GM21526 (cell line): ENCODE data around the gene DCAF8.
A peak's percentile ranks its signal among the peaks of the same experiment; 100 is the strongest.

Source experiments
- ATAC-seq: cut with Tn5 transposase; IDR thresholded peaks from one replicate; pipeline ENCODE4 v1.9.1; 2021; ENCODE audit warnings: moderate library complexity; ENCODE audit not compliant: unreplicated experiment, low FRiP score

The DCAF8 gene

DNA sequence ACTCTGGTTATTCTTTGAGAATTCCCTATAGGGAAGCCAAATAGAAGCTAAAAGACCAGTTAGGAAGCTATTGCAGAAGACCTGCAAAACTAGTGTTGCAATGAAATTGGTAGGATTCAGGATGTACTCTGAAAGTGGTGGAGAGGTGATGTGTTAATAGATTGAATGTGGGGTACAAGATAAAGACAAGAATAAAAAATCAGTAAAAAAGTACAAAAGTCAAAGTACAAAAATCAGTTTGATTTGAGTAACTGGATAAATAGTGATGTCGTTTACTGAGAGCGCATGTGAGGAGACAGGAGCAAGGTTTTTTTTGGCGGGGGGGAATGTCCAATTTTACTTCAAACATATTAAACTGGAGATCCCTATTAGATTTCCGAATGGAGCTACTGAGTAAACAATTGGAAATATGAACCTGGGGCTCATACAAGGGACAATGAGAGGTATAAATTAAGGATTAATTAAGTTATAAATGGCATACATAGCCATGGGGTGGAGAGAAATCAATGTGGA, 2.5 kb upstream of the DCAF8 start:
- ATAC-seq, result no peak

DNA sequence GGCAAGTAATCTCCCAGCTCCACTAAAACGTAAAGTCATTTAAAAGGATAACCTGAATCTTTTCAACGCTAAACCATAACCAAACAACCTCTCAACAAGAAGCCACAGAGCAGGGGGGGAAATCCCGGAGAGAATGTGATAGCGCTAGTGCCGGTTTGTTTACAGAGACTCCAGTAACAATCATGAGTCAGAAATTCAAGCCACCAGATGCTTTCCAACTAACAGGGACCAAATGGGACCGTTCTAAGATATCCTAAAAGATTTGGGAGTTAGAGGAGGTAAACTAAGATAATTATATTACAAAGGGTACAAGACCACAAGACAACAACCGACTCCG, 825 bp downstream of the DCAF8 start:
- peak; percentile 27 for ATAC-seq

DNA sequence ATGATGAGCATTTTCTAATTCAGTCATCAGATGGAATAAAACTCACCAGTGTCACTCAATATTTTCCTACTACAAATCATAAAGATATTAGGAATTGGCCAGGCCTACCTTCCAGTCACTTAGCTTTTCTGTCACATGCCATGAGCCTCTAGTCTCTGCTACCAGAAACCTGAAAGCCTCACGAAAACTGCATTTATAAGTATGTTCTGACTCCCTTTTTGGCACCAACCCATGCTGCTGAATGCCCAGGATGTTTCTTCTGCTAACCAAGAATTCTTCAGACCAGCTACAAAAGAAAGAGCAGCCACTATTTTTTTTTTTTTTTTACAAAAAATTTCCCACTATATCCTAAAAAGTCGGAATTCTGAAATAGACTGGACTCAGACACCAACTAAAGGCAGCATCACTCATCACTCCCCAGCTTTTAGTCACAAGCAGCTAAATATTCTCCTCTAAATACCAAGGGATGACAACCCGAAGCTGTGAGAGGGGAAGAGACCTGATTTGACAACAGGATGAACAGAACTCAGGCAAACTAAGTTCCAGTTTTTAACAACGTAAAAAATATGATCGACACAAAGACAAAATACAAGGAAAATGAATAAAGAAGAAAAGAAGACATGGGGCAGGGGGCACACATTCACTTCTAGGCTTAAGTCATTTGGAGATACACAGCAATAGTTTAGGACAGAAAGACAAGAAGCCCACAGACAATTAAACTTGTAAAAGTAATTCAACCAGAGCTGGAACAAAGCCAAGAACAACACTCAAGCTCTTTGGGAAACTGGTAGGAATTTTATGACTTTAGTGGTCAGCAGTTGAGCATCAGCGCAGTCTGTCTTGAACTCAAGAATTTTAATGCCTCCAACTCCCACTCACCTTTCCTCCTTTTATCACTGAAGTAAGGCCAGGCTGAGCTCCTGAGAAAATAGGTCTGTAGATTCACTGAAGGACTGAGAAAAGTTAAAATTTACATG, 1.7 kb downstream of the DCAF8 start:
- no peak for ATAC-seq

DNA sequence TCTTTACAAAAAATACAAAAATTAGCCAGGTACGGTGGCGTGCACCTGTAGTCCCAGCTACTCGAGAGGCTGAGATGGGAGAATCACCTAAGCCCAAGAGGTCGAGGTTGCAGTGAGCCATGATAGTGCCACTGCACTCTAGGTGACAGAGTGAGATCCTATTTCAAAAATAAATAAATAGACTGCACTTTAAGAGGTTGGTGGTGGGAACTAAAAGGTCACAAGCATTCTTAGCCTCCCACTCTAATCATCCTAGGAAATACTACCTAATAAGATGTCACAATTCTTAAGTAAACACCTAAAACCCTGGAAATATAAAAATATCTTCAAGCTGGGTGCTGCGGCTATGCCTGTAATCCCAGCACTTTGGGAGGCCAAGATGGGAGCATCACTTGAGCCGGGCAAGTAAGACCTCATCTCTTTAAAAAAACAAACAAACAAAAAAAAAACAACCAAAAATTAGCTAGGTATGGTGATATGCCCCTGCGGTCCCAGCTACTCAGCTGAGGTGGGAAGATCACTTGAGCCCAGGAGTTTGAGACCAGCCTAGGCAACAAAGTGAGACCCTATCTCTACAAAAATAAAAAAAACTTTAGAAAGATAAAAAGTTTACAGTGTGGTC, 4.1 kb downstream of the DCAF8 start:
- no peak for ATAC-seq

DNA sequence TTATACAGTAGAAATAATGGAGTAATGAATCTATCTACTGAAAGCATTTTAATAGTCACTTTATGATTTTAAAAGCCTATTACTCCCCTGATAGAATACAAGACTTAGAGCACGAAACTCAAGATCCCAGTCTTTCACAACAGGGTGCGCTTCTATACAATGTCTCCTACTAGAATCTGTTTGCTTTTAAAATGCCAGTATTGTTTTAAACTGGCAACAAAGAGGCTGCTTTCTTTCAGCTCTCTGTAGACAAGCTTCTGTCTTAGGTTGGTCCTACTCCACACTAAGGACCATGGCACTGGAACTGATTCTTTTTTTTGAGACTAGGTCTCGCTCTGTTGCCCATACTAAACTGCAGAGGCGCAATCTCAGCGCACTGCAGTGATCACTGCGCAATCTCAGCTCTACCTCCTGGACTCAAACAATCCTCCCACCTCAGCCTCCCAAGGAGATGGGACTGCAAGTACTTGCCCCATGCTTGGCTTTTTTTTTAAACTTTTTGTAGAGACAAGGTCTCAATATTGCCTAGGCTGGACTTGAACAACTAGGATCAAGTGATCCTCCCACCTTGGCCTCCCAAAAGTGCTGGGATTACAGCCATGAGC, 4.8 kb downstream of the DCAF8 start:
- ATAC-seq, result no peak

DNA sequence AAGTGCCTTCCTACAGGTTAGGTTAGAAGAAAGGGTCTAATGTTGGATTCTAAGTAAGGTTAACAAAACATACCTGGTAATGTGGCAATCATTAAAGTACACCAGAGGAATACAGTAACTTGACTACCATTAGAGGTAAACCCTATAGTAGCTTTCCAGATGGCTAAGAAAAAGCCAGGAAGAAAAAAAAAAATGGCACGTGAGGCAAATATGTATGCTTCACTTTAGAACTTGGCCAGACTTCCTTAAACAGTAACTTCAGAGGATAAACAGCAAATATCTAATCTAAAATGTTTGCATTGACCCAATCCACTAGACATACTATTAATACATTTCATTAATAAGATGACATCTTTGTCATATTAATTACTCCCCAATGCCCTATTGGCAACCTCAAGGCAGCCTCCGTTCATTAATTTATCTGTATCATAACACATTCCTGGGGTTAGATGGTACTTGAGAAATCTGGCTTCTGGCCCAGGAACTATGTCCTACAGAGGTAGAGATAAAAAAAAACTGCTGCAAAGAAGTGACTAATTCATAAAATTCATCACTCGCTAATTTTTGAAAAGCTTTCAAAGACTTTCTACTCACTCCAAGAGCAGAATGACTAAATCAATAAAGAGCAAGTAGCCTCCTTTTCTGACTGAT, 5.8 kb downstream of the DCAF8 start:
- ATAC-seq, result no peak

DNA sequence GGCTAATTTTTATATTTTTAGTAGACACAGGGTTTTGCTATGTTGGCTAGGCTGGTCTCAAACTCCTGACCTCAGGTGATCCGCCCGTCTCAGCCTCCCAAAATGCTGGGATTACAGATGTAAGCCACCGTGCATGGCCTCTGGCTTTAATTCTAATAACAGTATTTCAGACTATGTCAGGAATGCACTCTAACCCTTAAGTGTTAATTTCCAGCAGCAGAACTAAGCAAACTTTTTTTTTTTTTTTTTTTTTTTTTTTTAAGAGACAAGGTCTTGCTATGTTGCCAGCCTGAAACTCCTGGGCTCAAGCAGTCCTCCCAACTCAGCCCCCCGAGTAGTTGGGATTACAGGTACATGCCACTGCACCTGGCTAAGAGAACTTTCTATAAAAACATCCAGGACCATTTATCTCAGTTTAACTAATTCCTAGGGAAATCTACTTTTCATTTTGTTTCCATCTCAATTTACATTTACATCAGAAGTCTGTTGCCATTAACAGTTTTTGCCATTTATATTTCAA, 6.5 kb downstream of the DCAF8 start:
- ATAC-seq, result no peak

DNA sequence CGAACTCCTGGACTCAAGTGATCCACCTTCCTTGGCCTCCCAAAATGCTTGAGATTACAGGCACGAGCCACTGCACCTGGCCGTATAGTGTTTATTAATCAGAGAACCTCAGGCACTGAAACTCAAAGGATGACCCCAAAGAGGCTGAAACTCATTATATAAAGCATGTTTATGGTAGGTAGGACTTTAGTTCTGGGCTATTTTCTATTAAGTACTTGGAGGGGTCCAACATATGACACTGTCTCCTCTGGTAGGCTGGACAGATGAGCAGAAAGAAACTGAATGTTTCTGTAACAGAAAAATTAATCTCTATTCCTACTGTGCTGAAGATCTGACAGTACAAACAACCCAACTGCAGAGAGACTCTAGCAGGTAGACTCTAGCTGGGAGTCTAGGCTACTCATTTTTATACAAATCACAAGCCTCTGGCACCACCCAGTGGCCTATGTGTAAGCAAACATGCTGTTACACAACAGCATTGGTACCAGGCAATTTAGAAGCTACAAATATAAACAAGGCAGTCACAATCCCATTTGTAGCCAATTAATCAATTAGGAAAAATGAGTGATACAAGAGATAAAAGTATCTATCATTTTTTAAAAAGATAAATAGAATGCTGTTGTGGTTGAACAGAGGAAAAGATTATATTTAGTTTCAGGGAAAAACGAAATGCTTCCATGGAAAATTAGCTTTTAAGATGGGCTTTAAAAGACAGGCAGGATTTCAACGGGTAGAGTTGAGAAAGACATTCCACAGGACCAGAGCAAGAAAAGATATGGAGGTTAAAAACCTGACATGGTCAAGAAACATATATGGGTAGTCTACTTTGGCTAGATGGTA, 10.4 kb downstream of the DCAF8 start:
- ATAC-seq, result peak; percentile 63

DNA sequence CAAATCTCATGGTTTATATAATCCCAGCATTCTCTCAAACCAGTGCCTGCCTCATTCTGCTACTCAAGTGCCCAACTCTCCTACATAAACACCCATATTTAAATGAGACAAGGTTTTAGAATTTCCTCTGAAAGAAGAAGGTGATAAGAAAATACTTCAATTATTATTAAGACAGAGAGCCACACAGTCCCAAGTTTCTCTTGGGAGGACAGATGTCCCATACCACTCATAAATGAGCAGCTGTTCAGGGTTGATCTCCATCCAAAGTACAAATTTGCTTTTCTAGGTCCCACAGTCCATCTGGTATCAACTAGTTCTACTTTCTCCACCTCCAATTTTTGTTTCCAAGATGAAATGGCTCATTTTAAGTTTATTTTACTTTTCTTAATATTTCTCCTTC, 11.3 kb downstream of the DCAF8 start:
- no peak for ATAC-seq

DNA sequence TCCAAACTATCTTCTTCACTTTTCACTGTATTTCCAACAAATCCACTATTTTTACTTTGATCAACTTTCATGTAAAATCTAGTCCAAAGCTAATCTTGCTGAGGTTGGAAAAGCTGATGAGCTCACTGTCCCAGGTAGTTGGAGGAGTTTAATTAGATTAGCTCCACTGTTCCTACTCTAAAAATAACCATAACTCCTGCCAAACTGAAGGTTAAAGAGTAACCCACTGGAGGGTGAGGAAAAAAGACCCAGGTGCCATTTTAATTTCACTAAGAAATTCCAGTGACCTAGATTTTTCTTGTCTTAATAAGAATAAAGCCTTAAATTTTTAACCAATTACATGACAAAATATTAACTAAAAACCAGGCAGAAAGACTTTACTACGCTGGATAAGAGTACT, 15.3 kb downstream of the DCAF8 start:
- ATAC-seq, result no peak

DNA sequence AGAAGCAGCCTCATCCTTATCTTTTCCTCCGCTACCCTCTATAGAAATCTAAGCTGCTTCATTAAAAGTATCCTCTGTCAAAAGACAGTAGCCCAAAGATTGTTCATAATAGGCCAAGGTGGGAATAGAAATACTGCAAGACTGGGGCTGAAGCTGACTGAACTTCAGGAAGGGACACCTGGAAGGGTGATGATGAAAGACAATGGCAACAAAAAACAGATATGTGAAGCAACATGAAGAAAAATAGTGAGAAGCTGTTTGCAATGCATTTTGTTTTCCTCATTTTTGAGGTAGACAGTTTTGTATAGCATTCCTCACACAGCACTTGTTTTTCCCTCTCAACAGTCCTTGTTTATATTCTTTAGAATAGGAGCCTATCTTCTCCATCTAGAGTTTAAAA, 16.9 kb downstream of the DCAF8 start:
- ATAC-seq, result no peak

DNA sequence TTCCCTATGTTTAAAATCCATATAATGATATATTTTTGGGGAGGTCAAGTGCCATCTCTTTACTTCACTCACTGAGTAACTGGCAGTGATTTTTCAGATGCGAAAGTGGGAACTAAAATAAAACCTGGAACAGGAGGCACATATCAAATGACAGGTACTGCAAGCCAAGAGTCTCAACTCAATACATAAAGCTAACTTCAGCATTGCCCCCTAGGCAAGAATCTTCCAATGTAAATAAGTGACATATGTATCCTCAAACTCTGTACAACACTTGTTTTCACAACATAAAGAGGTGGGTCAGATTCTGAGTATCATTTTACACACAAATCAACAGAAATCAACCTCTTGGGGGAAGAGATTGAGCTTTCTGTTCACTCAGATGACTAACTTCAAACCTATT, 18.1 kb downstream of the DCAF8 start:
- ATAC-seq, result no peak

DNA sequence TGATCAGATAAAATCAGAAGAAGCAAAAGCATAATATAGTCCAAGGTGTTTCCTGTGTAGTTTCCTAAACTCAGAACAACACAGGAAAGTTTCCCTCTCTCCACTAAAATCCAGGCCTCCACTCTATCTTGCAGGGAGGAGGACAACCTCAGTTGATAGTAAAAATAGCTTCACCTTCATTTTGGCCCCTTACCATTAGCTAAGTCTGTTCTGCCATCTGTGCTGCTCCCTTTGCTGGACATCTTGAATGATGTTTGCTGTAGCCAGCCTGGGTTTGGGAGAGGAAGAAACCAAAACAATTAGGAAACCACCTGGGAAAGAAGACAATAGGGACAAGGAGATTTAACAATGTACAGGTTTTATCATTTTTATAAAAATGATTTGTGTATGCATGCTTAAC, 18.6 kb downstream of the DCAF8 start:
- ATAC-seq, result no peak

DNA sequence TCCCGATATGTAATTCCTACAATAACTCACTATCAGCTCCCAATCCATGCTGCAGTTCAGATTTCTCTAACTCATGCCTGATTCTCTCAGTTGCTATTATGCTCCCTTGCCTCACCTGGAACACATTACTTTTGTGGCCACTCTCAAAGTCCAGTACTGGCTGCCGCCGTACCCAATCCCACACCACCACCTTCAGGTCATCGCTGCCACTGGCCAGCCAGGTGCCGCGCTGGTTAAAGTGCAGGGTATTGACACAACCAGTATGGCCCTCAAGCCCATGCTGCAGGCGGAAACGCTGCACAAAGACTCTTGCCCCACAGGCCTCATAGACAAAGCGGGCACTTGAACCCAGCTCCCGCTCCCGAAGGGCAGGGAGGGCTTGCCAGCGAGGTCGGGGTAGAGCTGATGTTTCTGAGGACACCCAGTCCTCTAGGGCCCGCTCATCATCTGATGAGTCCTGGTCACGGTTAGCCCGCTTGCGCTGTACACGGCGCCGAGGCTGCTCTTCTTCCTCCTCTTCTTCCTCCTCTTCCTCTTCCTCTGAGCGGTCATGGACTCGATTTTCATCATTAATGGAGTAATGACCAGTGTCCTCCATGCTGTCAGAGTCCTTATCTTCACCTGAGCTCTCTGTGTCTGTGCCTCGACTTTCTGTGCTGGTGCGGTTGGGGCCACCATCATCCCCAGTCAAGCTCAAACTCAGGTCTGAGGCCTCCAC, 22.6 kb downstream of the DCAF8 start:
- no peak for ATAC-seq

DNA sequence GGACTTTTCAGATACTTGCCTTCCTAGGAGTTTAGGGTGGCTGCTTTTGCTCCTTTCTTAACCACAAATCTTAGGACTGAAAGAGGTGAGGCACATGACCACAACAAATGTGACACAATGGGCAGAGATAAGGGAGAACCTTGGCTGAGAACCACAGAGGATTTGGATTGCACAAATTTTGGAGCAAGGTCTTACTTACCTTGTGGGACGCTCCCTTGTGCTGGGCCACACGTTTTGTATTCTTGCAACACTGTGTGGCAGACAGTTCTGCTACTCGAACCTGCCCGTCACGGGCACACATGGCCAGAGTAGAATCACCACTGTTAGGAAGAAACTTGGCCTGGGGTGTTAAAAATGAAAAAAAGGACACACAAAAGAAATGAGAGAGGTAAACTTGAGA, 23.9 kb downstream of the DCAF8 start:
- no peak for ATAC-seq

DNA sequence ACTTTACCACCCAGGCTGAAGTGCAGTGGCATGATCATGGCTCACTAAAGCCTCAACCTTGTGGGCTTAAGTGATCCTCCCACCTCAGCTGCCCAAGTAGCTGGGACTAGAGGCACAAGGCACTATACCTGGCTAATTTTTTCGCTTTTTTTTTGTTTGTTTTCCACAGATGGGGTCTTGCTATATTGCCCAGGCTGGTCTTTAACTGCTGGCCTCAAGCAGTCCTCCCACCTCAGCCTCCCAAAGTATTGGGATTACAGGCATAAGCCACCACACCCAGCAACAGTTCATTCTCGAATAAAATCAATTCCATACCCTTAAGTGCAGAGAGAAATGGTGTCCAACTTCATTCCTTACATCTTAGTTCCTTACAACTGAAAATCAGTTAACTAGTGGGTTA, 24.8 kb downstream of the DCAF8 start:
- no peak for ATAC-seq

DNA sequence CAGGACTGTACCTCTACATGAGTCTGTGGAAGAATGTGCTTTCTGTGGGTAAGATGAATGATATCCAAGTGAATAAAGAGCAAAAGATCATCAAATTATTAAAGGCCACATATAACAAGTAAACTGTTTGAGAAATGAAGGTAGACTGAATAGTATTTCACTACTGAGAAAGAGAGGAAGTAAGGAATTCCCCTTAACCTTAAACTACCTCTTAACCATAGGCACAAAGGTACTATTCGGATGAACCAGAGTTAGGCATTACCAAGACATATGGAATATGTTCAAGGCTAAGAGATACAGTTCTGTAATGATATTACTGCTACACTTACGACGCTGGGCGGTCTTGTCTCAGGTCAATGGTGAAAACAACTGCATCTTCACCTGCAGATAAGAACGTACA, 25.5 kb downstream of the DCAF8 start:
- ATAC-seq, result no peak

DNA sequence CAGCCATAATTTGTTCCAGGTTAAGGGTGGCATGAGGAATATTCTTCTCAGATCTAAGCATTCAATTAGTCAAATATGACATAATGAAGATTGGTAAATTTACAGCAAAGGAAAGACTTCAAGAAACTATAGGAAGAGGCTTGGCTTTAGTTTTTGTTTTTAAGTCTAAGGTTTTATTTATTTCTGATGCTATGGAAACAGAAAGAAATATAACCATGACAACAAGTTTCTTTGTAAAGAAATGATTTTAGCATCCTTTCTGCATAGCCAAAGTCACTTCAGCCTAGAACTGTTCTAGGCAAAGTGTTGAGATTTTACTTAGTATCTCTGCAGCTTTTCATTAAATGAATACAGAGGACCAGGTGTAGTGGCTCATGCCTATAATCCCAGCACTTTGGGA, 29.4 kb downstream of the DCAF8 start:
- ATAC-seq, result no peak

DNA sequence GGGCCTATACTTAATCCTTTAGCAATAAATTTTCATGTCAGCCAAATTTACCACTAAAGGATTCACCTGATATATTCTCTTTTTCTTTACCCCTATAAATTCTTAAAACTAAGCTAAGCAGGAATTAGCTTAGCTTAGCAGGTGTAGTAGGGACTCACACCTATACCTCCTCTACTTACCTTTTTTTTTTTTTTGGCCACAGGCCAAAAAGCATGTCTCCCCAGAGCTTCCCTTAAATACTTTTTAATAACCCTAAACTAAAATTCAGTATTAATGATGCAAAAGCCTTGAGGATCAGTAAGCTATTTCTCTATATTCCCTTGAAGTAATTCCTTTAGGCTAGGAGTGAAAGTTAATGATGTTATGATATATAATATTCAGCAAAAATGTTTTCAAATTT, 33.9 kb downstream of the DCAF8 start:
- no peak for ATAC-seq
